Upper lobe of left lung (tissue), 6 donors: Measurements from ENCODE around the gene DCLRE1C. TPM values are rescaled to one million over a fixed set of nuclear protein-coding genes. Genes with fewer than 3 reads are reported as not detected.

ENCODE experiments used
- ATAC-seq, 2 donors: fragments of 200-7000 bp; cut with Tn5 transposase; one replicate each; pipeline ENCODE4 v1.9.1; 2022; ENCODE audit warnings: mild to moderate bottlenecking in 2 of 2, moderate library complexity in 2 of 2; ENCODE audit not compliant: low FRiP score in 2 of 2
- DNase-seq, 2 donors: peaks; one replicate each; pipeline ENCODE4 v3.0.0-alpha.2; 2019 to 2020
- H3K27ac ChIP-seq, 4 donors: fragments of 200-600 bp; sonication (generic); one replicate each; pipeline ENCODE4 v1.5.1; 2016 to 2019
- H3K27me3 ChIP-seq, 4 donors: fragments of 200-600 bp; sonication (generic); one replicate each; pipeline ENCODE4 v1.5.1; 2017 to 2019
- H3K36me3 ChIP-seq, 4 donors: fragments of 200-600 bp; sonication (generic); one replicate each; pipeline ENCODE4 v1.5.1; 2016 to 2019
- H3K4me1 ChIP-seq, 4 donors: fragments of 200-600 bp; sonication (generic); one replicate each; pipeline ENCODE4 v1.5.1; 2018 to 2019
- H3K4me3 ChIP-seq, 4 donors: fragments of 200-600 bp; sonication (generic); one replicate each; pipeline ENCODE4 v1.5.1; 2017 to 2019; ENCODE audit warnings: mild to moderate bottlenecking in 2 of 4, moderate library complexity in 1 of 4
- H3K9me3 ChIP-seq, 4 donors: fragments of 200-600 bp; sonication (generic); one replicate each; pipeline ENCODE4 v1.5.1; 2018 to 2019
- EP300 ChIP-seq, 4 donors: sonication (generic); formaldehyde crosslinking; IDR thresholded peaks; one replicate each; pipeline ENCODE4 v1.5.1; 2017; ENCODE audit warnings: antibody characterized with exemption in 4 of 4, control low read depth in 2 of 4
- POLR2A ChIP-seq, 4 donors: fragments of 450-650 bp; IDR thresholded peaks; one replicate each; pipeline ENCODE4 v1.5.1; 2016 to 2017; ENCODE audit warnings: antibody characterized with exemption in 4 of 4, mild to moderate bottlenecking in 2 of 4
- POLR2AphosphoS5 ChIP-seq, 2 donors: sonication (generic); formaldehyde crosslinking; IDR thresholded peaks; one replicate each; pipeline ENCODE4 v1.5.1; 2017; ENCODE audit warnings: antibody characterized with exemption in 2 of 2
- WGBS, 2 donors: methylation state at CpG; one replicate each; pipeline ENCODE4 v1.1.5; 2017 to 2018; 5-methylcytosine and 5-hydroxymethylcytosine counted together
- total RNA-seq, 6 donors: library from RNA; depleted of rRNA in 4 of 6; stranded (reverse); fragments of >200 nt in 4 of 6; gene quantifications; one replicate each; pipeline versions ENCODE4 v1.1.0 to v1.2.1, GENCODE V29; 2016 to 2021
- TF ChIP-seq, protein P1 (sequence below), 6 experiments: fragments of 450-650 bp in 4 of 6; fragments of 200-600 bp in 2 of 6; sonication (generic) in 2 of 6; IDR thresholded peaks; one replicate each; pipeline ENCODE4 v1.5.1; 2016 to 2019; ENCODE audit warnings: antibody characterized with exemption in 6 of 6
- donor health status: DM: no; HTN: no; CAD: no; lungs with moderate emphysema.
- donor health status: DM: no; HTN: yes; CAD: no; lungs with severe emphysema.

DCLRE1C gene
- total RNA-seq, 6 donors from 2014 or later, result 8.8 to 19.9 (median 10.9) TPM

GRCh38 chr10:14884082-14884481, 69.8 kb downstream of the DCLRE1C start:
- WGBS, 2 donors, result 95% methylated on average over 3 of the region's 3 CpGs
- no peak for ATAC-seq
- DNase-seq, result no peak

DNA sequence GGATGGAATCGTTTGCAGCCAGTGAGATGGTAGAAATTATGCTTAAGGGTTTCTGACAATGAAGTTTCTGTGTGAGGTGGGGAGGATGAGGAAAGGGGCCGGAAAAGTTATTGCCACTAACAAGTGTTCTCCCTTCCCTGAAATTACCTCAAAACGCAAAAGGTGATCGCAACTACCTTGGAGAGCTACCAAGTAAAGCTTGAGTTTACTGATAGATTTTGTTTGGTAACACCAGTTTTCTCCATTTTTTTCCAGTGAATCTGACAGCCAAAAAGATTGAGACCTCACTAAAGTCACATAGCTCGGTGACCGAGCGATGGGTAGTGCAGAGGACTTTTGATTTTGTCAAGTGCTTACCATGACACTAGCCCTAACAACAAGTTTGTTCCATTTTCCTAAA, 73.7 kb downstream of the DCLRE1C start:
- no peaks in the 10 kb centered on the region for H3K27me3 ChIP-seq
- WGBS, 2 donors, result 58 to 63% methylated on average over 7 of the region's 7 CpGs
- ATAC-seq (no peak), DNase-seq (no peak)
- peak overlapping the region in 1 of 4 donors; percentile 99 for H3K4me3 ChIP-seq
- H3K36me3 ChIP-seq, result no peaks in the 10 kb centered on the region
- H3K4me1 ChIP-seq, result peaks cover 12 to 32% (median 16%) of the 10 kb centered on the region in 4 donors
- TF ChIP-seq POLR2A (IDR thresholded peaks at IDR 0.05) (no peak), POLR2AphosphoS5 (IDR thresholded peaks at IDR 0.05) (no peak), EP300 (IDR thresholded peaks at IDR 0.05) (no peak)
- TF ChIP-seq, protein P1, sequence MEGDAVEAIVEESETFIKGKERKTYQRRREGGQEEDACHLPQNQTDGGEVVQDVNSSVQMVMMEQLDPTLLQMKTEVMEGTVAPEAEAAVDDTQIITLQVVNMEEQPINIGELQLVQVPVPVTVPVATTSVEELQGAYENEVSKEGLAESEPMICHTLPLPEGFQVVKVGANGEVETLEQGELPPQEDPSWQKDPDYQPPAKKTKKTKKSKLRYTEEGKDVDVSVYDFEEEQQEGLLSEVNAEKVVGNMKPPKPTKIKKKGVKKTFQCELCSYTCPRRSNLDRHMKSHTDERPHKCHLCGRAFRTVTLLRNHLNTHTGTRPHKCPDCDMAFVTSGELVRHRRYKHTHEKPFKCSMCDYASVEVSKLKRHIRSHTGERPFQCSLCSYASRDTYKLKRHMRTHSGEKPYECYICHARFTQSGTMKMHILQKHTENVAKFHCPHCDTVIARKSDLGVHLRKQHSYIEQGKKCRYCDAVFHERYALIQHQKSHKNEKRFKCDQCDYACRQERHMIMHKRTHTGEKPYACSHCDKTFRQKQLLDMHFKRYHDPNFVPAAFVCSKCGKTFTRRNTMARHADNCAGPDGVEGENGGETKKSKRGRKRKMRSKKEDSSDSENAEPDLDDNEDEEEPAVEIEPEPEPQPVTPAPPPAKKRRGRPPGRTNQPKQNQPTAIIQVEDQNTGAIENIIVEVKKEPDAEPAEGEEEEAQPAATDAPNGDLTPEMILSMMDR (IDR thresholded peaks at IDR 0.05), result no peak
- H3K9me3 ChIP-seq, result no peaks in the 10 kb centered on the region
- H3K27ac ChIP-seq, result no peak overlapping the region

More at GRCh38 chr10:14884082-14884481, 69.8 kb downstream of the DCLRE1C start:
- Histone ChIP-seq H3K9me3 (no peaks in the 10 kb centered on the region), H3K27ac (no peak overlapping the region), H3K27me3 (no peaks in the 10 kb centered on the region), H3K4me1 (peaks cover 3 to 14% (median 8%) of the 10 kb centered on the region in 4 donors), H3K36me3 (no peaks in the 10 kb centered on the region), H3K4me3 (no peak overlapping the region)
- TF ChIP-seq, protein P1 (IDR thresholded peaks at IDR 0.05), result no peak
- TF ChIP-seq EP300 (IDR thresholded peaks at IDR 0.05) (no peak), POLR2A (IDR thresholded peaks at IDR 0.05) (no peak), POLR2AphosphoS5 (IDR thresholded peaks at IDR 0.05) (no peak)

DNA sequence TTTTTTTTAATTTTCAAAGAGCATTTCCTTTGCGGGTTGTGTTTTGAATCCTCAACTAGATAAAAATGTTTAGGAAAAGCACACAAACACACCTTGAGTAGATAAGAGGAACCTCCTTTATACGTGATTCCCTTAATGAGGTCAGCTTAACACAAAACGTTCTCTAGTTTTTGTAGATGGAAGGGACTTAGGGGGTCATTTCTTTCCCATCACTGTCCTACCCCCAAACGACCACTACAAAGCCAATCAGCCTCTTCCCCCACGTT, 74.0 kb downstream of the DCLRE1C start:
- Histone ChIP-seq H3K36me3 (no peaks in the 10 kb centered on the region), H3K27me3 (no peaks in the 10 kb centered on the region), H3K27ac (no peak overlapping the region), H3K4me1 (peaks cover 12 to 32% (median 16%) of the 10 kb centered on the region in 4 donors), H3K4me3 (peak overlapping the region in 3 of 4 donors; percentile 97 to 99 (median 98)), H3K9me3 (no peaks in the 10 kb centered on the region)
- 2 to 6% methylated on average over 5 of the region's 5 CpGs for WGBS, 2 donors
- DNase-seq (no peak), ATAC-seq (no peak)
- TF ChIP-seq EP300 (IDR thresholded peaks at IDR 0.05), result no peak
- no peak for TF ChIP-seq POLR2A (IDR thresholded peaks at IDR 0.05)
- no peak for TF ChIP-seq POLR2AphosphoS5 (IDR thresholded peaks at IDR 0.05)
- TF ChIP-seq, protein P1 (IDR thresholded peaks at IDR 0.05), result no peak

- 1% methylated on average over 39 to 47 of the region's 60 CpGs for WGBS, 2 donors
- TF ChIP-seq POLR2AphosphoS5 (IDR thresholded peaks at IDR 0.05) (no peak), EP300 (IDR thresholded peaks at IDR 0.05) (no peak), POLR2A (IDR thresholded peaks at IDR 0.05) (peak in 1 of 4 donors; percentile 8)
- TF ChIP-seq, protein P1 (IDR thresholded peaks at IDR 0.05), result no peak
- H3K27me3 ChIP-seq, result no peaks in the 10 kb centered on the region
- H3K27ac ChIP-seq, result peak overlapping the region; percentile 93 to 94 (median 94)
- H3K9me3 ChIP-seq, result no peaks in the 10 kb centered on the region
- peak overlapping the region; percentile 97 to 100 (median 98) for H3K4me3 ChIP-seq
- no peaks in the 10 kb centered on the region for H3K36me3 ChIP-seq
- peak in 1 of 2 donors; percentile 85 for DNase-seq
- peak in 1 of 2 donors; percentile 15 for ATAC-seq
- peaks cover 12 to 32% (median 16%) of the 10 kb centered on the region in 4 donors for H3K4me1 ChIP-seq
Measured at GRCh38 chr10:14879124-14879927, 74.6 kb downstream of the DCLRE1C start.
